ENCODE data around the gene ESYT3.

Gene ESYT3, protein sequence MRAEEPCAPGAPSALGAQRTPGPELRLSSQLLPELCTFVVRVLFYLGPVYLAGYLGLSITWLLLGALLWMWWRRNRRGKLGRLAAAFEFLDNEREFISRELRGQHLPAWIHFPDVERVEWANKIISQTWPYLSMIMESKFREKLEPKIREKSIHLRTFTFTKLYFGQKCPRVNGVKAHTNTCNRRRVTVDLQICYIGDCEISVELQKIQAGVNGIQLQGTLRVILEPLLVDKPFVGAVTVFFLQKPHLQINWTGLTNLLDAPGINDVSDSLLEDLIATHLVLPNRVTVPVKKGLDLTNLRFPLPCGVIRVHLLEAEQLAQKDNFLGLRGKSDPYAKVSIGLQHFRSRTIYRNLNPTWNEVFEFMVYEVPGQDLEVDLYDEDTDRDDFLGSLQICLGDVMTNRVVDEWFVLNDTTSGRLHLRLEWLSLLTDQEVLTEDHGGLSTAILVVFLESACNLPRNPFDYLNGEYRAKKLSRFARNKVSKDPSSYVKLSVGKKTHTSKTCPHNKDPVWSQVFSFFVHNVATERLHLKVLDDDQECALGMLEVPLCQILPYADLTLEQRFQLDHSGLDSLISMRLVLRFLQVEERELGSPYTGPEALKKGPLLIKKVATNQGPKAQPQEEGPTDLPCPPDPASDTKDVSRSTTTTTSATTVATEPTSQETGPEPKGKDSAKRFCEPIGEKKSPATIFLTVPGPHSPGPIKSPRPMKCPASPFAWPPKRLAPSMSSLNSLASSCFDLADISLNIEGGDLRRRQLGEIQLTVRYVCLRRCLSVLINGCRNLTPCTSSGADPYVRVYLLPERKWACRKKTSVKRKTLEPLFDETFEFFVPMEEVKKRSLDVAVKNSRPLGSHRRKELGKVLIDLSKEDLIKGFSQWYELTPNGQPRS

DNA sequence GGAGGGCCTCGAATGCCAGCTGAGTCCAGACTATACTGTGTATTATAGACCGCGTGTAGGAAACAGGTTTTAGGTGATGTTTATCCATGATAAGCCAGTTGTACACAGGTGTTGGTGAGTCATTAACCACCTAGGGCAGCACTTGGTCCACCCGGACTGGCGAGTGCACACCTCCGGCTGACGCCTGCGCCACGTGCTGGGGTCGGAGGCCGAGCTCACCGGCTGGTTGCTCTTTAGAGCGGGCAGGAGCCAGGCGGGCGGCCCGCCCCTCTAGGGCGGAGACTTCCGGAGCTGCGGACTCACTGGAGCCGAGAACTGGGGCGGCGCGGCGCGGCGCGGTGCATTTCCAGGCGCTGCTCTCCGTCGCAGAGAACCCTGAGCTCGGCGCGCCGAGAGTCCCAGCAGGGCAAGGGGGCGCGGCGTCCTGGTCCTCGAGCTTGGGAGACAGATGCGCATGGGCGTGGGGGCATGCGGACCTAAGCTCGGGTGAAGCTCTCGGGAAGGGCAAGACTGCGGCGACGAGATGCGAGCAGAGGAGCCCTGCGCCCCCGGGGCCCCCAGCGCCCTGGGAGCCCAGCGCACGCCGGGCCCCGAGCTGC, at the start of gene ESYT3:
ESYT3 (plus strand) TSS at position 341 of the 599 bp plus-strand sequence; CDS start at position 524, 183 bp downstream.
- no peak for FAIRE-seq
- peak; percentile 55 for DNase-seq (ENCODE audit: low spot score)

DNA sequence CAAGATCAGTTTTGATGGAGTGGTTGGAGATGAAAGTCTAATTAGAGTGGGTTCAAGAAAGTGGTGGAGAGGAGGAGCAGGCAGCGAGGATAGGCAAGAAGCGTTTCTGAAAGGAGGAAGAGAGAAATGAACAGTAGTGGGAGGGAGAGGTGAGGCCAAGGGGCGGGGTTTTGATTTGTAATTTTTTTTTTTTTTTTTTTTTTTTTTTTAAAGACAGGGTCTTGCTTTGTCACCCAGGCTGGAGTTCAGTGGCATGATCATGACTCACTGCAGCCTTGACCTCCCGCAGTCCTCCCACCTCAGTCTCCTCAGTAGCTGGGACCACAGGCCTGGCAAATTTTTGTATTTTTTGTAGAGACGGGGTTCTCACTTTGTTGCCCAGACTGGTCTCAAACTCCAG, 49.4 kb upstream of the ESYT3 start:
- FAIRE-seq (no peak), DNase-seq (ENCODE audit: low spot score) (peak; percentile 8)

DNA sequence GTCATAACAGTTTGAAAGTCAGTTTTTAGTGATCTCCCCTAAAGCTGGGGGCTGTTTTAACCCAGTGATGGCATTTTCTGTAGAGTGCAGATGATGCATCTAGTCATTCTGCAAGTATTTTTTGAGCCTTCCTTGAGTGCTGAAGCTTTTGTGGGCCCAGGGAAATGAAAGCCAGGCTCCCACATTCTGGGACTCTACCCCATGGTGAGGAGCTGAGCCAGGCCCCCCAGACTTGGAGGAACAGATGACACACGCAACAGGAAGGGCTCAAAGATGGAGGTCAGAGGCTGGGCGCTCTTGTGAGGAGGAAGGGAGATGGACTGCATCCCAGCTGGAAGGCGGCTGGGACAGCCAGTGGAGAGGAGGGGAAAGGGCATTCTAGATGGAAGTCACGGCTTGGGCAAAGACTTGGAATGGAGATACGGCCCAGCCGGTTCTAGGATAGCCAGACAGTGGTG, 45.2 kb upstream of the ESYT3 start:
- no peak for FAIRE-seq
- no peak for DNase-seq (ENCODE audit: low spot score)

DNA sequence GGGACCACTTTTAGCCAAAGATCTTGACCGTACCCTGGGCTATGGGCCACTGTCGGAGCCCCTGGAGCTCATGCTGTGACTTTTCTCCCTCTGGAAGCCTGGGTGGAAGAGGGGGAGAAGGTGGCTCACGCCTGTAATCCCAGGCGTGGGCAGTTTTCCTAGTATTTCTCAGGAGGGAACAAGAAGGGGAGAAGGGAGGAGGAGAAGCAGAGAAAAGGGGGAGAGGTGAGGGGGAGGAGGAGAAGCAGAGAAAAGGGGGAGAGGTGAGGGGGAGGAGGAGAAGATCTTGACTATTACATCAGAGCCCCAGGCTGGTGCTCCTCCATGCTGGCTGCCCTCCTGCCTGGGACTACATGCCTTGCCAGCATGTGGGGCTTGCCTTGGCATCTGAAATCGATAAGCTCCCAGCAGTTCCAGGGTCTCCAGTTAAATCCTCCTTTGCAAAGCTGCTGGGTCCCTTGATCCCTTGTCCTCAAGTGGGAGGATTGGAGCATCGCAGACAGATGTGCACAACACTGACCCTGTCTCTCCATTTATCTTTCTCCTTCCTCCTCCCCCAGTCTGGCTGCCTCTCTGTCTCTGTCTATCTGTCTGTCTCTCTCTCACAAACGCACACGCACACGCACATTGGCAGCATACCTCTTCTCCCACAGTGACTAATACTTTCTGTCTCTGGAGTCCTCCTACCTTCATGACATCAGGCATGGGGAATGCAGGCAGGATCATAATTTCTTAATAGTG, 44.4 kb upstream of the ESYT3 start:
- DNase-seq (ENCODE audit: low spot score) = peak; percentile 84
- FAIRE-seq = peak; percentile 23

DNA sequence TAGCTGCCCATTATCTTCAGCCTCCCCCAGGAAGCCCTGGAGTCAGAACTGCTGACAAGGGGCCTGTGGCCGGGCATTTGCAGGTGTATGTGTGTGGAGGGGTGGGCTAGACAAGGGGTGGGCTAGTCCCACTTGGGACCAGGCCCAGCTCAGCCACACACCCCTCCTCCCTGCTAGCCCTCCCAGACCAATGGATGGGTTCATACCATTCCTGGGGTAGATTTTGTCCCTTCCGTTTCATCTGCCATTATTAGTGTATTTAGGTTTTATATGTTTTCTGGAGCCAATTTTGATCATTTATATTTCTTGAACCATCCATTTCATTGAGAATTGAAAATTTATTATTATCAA, 43.9 kb upstream of the ESYT3 start:
- FAIRE-seq (no peak), DNase-seq (ENCODE audit: low spot score) (no peak)

DNA sequence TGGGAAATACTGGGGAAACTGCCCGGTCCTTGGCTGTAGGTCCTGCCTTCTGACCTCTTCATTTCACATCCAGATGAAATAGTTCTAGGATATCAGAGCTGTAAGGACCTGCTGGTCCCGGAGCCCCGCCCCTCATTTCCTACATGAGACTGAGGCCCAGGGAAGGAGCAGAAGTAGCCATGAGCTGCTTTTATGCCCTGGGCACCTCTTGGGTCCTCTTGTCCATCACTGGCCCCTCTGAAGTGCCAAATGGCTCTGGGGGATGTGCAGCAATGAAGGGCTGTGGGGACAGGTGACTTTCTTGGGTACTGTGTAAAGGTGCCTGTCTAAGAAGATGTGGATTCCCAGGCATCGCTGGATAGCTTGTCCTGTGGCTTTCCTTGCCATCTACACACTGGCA, 40.3 kb upstream of the ESYT3 start:
- FAIRE-seq (no peak), DNase-seq (ENCODE audit: low spot score) (no peak)

DNA sequence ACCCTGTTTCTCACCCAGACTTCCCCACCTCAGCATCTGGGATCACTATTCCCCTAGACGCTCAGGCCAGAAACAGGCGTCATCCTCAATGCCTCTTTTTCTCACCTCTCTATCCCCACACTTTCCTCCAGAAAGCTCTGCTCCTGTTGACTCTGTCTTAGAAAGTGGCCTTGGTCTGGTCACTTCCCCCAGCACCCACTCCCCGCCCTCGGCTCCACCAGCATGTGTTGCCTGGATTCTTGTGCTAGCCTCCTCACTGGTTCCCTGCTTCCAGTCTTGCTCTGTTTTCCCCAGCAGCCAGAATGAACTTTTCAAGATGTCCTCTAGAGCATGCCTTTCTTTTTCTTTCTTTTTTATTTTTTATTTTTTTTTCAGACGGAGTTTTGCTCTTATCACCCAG, 39.7 kb upstream of the ESYT3 start:
- DNase-seq (ENCODE audit: low spot score) (no peak), FAIRE-seq (no peak)

DNA sequence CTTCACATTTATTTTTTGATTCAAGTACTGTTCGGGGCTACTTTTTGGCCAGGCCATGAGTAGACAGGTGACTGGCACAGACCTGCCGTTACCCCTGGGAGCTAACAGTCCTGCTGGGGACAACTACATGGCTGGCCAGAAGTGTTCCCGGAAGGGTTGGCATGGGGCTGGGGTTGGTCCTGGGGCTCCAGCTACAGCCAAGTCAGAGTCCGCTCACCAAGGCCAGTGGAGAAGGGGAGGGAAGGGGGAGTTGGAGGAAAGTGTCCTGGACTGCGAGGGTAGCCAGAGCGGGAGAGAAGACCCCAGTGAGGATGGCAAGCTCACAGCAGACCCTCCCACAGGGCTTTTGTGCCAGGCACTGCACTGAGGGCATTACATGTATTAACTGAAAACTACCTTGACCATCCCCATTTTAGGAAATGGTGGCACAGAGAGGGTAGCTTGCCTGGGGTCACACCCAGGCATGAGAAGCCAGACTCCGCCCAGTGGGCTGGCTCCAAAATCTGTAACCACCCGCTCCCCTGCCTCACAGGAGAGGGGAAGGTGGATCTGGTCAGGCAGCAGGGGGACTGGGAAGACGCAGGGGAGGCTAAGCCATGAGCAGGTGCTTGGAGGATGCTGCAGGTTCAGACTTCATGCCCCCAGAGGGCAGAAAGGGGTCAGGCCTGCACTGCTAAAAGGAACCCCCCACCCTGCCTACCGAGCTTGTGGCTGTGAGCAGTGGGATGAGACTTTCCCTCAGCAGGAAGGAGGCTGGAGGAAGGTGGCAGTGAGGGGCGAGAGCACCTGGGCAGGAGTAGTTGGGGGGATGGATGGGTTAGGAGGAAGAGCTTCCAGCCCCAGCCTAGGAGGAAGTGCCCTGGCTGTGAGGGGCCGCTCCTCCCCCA, 38.3 kb upstream of the ESYT3 start:
- no peak for FAIRE-seq
- DNase-seq (ENCODE audit: low spot score) = no peak

DNA sequence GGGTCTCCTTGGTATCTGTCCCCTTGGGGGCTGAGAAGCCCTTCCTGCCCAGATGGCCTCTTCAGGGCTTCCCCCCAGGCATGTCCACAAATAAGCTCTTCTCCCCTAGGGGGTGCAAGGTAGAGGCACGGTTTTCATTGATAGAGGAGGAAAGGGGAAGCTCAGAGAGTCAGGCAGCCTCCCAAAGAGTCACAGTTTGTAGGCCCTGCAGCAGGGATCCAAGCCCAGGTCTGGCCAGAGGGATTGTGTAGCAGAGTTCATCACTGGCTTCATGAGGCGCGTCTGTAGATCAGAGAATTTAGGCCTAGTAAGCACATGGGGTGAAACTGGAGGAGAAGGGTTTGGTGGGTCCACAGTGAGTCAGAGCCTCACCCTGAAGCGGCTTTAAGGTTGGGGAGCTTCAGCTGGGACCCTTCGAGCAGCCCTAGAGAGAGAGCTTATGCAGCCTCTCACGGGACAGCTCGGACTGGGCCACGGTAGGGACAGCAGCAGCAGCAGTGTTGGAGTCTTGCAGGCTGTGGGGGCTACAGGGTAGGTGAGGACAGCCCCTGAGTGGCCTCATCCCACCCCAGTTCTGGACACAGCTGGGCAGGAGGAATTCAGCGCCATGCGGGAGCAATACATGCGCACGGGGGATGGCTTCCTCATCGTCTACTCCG, 37.5 kb upstream of the ESYT3 start:
- no peak for FAIRE-seq
- DNase-seq (ENCODE audit: low spot score) = no peak

DNA sequence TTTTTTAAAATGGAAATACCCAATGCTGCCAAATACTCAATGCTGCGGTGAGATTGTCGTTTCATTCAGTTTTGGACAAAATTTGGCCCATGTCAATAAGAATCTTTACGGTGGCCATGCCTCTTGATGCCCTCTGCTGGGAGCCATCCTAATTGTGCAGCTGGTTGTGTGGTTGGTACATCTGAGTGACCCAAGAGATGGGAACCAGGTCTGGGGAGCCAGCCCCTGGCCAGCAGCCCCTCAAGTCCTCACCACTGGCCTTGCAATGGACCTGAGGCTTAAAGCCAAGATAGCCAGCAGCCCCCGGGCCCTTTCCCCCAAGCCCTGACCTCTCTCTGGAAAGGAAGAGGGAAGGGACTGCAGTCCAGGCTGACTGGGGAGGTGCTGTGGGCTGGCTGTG, 36.4 kb upstream of the ESYT3 start:
- no peak for DNase-seq (ENCODE audit: low spot score)
- no peak for FAIRE-seq

DNA sequence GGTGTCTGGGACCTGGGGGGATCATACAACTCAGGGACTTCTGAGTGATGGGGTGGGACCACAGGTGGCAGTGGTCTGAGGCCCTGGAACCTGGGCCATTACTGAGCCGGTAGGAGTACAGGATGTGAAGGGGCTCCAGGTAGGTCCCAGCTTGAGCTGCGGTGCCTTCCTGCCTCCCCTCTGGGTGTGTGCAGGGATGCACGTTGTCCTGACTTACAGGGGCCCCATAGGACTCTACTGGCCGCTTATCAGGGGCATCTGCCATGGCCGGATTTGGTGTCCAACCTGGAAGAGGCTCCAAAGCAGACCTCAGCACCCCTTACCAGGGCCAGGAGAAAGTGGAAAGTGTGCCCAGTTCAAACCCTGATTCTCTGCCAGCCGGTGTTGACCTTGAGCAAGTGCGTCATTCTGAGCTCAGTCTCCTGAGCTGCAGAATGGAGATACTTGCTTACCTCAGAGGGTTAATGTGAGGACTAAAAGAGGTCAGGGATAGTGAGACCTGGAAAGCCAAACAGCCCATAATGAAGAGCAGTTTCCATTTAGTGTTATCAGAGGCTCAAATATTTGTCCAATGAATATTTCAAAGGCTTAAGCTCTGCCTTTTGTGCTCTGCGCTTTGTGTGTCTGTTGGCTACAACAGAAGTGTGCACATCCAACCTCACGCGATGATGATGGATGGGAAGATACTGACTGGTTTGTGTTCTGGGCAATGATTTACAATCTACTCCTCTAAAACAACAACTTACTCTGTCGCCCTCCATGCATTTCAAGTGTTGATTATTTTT, 35.4 kb upstream of the ESYT3 start:
- DNase-seq (ENCODE audit: low spot score) = no peak

DNA sequence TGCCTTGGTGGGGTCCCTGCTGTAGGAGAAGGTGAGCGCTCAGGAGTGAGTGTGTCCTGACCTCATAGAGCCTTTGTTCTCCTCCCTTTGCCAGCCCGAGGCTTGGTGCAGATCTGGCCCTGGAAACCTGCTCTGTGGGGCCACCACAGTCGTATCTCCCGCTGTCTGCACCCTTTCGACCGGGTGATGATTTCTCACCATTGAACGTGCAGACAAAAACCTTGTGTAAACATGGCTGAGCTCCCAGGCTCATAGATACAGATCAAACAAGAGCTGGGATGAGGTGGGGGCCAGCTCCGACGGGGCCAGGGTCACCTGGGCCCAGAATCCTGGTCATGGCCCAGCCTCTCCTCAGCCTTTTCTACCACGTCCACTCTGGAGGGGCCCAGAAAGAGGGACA, 34.6 kb upstream of the ESYT3 start:
- DNase-seq (ENCODE audit: low spot score) (no peak), FAIRE-seq (no peak)

More for the DNA sequence above, 35.4 kb upstream of the ESYT3 start:
- FAIRE-seq = no peak

DNA sequence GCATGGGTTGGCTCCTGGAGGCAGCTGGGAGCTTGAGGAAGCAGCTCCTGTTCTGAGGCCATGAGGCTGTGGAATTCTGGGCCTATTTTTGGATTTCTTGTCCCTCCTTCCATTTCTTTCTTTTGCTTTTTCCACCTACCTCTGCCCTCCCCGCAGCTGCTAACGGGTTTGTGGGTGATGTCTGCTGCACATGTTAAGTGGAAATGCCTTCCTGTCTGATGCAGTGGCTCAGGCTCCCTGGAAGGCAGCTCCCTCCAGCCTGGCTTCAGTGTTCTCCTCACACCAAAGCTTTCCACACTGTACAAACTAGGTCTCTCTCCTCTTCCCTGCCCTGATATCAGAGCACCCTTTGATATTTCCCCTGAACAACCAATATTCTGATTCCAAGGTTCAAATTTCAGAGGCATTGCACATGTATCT, 33.8 kb upstream of the ESYT3 start:
- DNase-seq (ENCODE audit: low spot score) (no peak), FAIRE-seq (no peak)

DNA sequence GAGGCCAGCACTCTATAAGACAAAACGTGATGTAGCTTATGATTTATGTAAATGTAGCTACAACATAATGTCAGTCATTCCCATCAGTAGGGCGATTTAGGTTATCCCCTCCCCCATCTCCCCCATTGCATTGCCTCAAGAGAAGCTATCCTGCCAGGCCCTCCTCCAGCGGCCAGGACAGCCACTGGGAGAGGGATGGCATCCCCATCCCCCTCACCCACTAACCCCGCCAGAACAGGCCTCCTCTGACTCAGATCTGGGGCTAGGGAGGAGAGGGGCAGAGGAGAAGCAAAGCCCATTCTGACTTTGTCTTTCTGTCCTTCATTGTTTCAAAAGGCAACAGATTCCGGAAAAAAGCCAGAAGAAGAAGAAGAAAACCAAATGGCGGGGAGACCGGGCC, 32.6 kb upstream of the ESYT3 start:
- FAIRE-seq = no peak
- DNase-seq (ENCODE audit: low spot score) = no peak

DNA sequence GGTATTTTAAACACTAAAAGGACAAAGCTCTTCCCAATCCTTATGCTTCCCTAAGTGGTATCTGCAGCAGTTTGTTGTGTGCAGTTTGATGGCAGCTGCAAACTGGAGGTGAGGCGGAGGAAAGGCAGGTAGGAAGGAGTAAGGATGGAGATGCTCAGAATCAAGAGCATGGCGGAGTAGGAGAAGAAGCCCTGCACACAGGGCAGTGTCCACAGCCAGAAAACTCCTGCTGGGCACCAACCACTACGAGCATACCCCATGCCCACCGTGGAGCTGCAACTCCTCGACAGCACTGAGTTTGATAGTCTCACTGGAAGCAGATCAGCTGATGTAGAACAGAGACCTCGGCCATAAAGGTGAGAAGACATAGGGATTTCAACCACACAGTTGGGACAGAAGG, 30.3 kb upstream of the ESYT3 start:
- FAIRE-seq = peak; percentile 63
- no peak for DNase-seq (ENCODE audit: low spot score)

DNA sequence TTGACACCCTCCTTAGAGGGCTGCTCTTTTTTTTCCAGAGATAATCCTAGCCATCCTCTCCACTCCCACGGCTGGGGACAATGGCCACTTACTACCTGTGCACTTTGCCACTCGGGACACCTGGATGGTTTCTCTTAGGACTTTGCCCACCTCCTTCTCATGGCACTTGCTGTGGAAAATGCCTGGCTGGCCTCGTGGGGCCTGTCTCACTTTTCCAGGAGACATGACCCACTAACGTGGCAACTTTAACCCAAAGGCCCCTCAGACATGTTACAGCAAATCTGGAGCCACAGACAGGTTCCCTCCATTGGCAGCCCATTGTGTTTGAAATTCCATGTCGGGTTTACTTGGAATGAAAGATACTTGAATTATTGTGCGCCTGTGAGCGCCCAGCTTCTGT, 29.4 kb upstream of the ESYT3 start:
- FAIRE-seq (no peak), DNase-seq (ENCODE audit: low spot score) (no peak)

DNA sequence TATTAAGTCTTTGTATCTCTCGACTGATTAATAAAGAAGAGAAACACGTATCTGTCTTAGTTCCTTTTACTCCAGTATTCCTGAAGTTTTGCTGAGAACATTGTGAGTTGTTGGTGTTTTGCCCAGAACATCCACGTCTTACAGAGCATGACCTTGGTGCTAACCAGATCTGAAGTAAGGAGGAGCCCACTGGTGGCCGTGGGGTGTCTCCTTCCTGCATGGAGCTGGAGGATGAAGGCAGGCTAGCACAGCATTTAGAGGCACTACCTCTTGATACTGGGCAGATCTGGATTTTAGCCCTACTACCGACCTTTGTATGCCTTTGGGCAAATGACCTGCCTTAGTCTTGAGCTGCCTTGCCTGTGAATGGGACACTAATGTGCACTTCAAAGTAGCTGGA, 28.9 kb upstream of the ESYT3 start:
- no peak for DNase-seq (ENCODE audit: low spot score)
- no peak for FAIRE-seq

DNA sequence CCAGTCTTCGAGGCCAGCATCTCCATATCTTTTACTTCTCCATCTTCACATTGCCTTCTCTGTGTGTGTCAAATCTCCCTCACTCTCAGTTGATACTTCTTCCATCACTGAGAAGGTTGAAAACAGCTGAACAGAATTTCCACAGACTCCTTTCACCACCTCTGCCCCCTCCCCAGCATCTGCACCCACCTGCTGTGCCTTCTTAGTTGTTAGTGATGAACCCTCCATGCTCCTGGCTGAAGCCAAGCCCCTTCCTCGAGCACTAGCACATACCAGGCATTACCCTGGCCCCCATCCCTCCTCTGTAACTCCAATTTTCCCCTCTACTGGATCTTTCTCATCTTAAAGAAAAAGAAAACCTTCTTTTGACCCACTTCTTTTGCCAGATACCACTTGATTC, 27.8 kb upstream of the ESYT3 start:
- DNase-seq (ENCODE audit: low spot score) (no peak), FAIRE-seq (no peak)
